Transverse colon (tissue), 4 donors: Measurements from ENCODE around the gene RASSF4. TPM values are rescaled to one million over a fixed set of nuclear protein-coding genes. Genes with fewer than 3 reads are reported as not detected.

ENCODE experiments used
- DNase-seq: peaks from one replicate; pipeline ENCODE4 v3.0.0-alpha.2; 2019
- H3K27ac ChIP-seq, 4 donors: fragments of 200-600 bp; sonication (generic); 2 replicates each; pipeline ENCODE4 v1.5.1; 2016 to 2018; ENCODE audit warnings: inconsistent platforms in 4 of 4
- H3K27me3 ChIP-seq: fragments of 200-600 bp; sonication (generic); 2 replicates; pipeline ENCODE4 v1.5.1; 2017; ENCODE audit warnings: inconsistent platforms
- H3K36me3 ChIP-seq, 4 donors: fragments of 200-600 bp; sonication (generic); 2 replicates each; pipeline ENCODE4 v1.5.1; 2017 to 2019; ENCODE audit warnings: inconsistent platforms in 4 of 4
- H3K4me1 ChIP-seq, 4 donors: fragments of 200-600 bp; sonication (generic); 2 replicates each; pipeline ENCODE4 v1.5.1; 2017 to 2020; ENCODE audit warnings: inconsistent platforms in 4 of 4
- H3K4me3 ChIP-seq, 4 donors: fragments of 200-600 bp; sonication (generic); 1 replicate in 1 of 4; 2 replicates in 3 of 4; pipeline versions ENCODE4 v1.5.1 to v1.6.1; 2017 to 2019; ENCODE audit warnings: inconsistent platforms in 4 of 4
- H3K9me3 ChIP-seq, 2 donors: fragments of 200-600 bp; sonication (generic); 2 replicates each; pipeline ENCODE4 v1.5.1; 2017 to 2019; ENCODE audit warnings: inconsistent platforms in 2 of 2
- CTCF ChIP-seq, 5 experiments: fragments of 200-600 bp in 3 of 5; fragments of 450-650 bp in 2 of 5; sonication (generic) in 3 of 5; IDR thresholded peaks; 1 replicate in 2 of 5; 2 replicates in 3 of 5; pipeline ENCODE4 v1.5.1; 2016 to 2017; ENCODE audit warnings: antibody characterized with exemption in 5 of 5, inconsistent platforms in 3 of 5, mild to moderate bottlenecking in 2 of 5, moderate library complexity in 1 of 5
- EP300 ChIP-seq: sonication (generic); formaldehyde crosslinking; IDR thresholded peaks from one replicate; pipeline ENCODE4 v1.6.1; 2017; ENCODE audit warnings: antibody characterized with exemption, low read depth
- POLR2A ChIP-seq: fragments of 450-650 bp; IDR thresholded peaks from one replicate; pipeline ENCODE4 v1.6.1; 2016; ENCODE audit warnings: antibody characterized with exemption, mild to moderate bottlenecking, moderate library complexity
- POLR2AphosphoS5 ChIP-seq, 3 donors: sonication (generic); formaldehyde crosslinking; IDR thresholded peaks; one replicate each; pipeline ENCODE4 v1.6.1; 2016; ENCODE audit warnings: antibody characterized with exemption in 3 of 3
- WGBS, 2 donors: methylation state at CpG; one replicate each; pipeline ENCODE4 v1.1.5; 2018; ENCODE audit warnings: low coverage in 1 of 2; 5-methylcytosine and 5-hydroxymethylcytosine counted together
- in situ Hi-C, 4 donors: fragments of 200-750 bp; cut with MboI; loops; one replicate each; pipeline versions ENCODE4 v1.15.0 to v1.15.1; 2017; ENCODE audit warnings: low sequenced_read_pairs in 3 of 4, low pct_ligation_motif_present in 1 of 4, low pct_unique_long_range_greater_than_20kb in 1 of 4
- intact Hi-C: fragments of 100-400 bp; cut with DNase I; formaldehyde crosslinking; loops from one replicate; pipeline ENCODE4 v1.15.1; 2023; ENCODE audit warnings: low total_unique reads
- total RNA-seq, 4 donors: library from RNA; depleted of rRNA; stranded (reverse); fragments of >200 nt; gene quantifications; one replicate each; pipeline ENCODE4 v1.1.0, GENCODE V29; 2016

The RASSF4 gene
- total RNA-seq, 4 donors from 2014 or later: 26.8 to 37.8 (median 27.5) TPM

GRCh38 chr10:44977287-44978212 lies 17.9 kb downstream of the RASSF4 start:
- peak overlapping the region; percentile 87 to 95 (median 87) for H3K27ac ChIP-seq
- intact Hi-C loops (no loop called here), in situ Hi-C loops (no loop called here)
- TF ChIP-seq POLR2AphosphoS5 (IDR thresholded peaks at IDR 0.05): peak in 2 of 3 donors; percentile 3 to 4
- no peak for TF ChIP-seq POLR2A
- peak; percentile 20 for DNase-seq
- peaks cover 35 to 77% (median 69%) of the 10 kb centered on the region in 4 donors for H3K4me1 ChIP-seq
- no peaks in the 10 kb centered on the region for H3K36me3 ChIP-seq
- H3K27me3 ChIP-seq: no peaks in the 10 kb centered on the region
- H3K4me3 ChIP-seq: peak overlapping the region; percentile 30 to 59 (median 50)
- H3K9me3 ChIP-seq: no peaks in the 10 kb centered on the region
- 64% methylated on average over 8 of the region's 25 CpGs; no CpG with 5 or more reads in 1 of the 2 donors for WGBS, 2 donors

GRCh38 chr10:44978213-44978569 lies 18.6 kb downstream of the RASSF4 start:
- DNase-seq: peak; percentile 7
- WGBS, 2 donors: 41% methylated on average over 4 of the region's 4 CpGs; no CpG with 5 or more reads in 1 of the 2 donors
- in situ Hi-C loops: no loop called here
- no peak for TF ChIP-seq POLR2A
- TF ChIP-seq POLR2AphosphoS5 (IDR thresholded peaks at IDR 0.05): no peak
- TF ChIP-seq CTCF (IDR thresholded peaks at IDR 0.05): no peak
- no peak for TF ChIP-seq EP300
- Histone ChIP-seq H3K4me3 (peak overlapping the region; percentile 30 to 59 (median 50)), H3K27ac (peak overlapping the region; percentile 87 to 95 (median 87)), H3K4me1 (peaks cover 35 to 80% (median 69%) of the 10 kb centered on the region in 4 donors), H3K36me3 (no peaks in the 10 kb centered on the region), H3K9me3 (no peaks in the 10 kb centered on the region), H3K27me3 (no peaks in the 10 kb centered on the region)
- intact Hi-C loops: no loop called here

- Histone ChIP-seq H3K27me3 (no peaks in the 10 kb centered on the region), H3K4me3 (peak within 1 kb of the TSS; percentile 30 to 59 (median 50)), H3K4me1 (peaks cover 35 to 80% (median 65%) of the 10 kb centered on the region in 4 donors), H3K36me3 (no peaks in the 10 kb centered on the region), H3K9me3 (no peaks in the 10 kb centered on the region), H3K27ac (peak within 1 kb of the TSS; percentile 87 to 95 (median 87))
- peak; percentile 99 for TF ChIP-seq POLR2A
- TF ChIP-seq CTCF (IDR thresholded peaks at IDR 0.05): peak in 3 of 5 experiments; percentile 20 to 59 (median 43)
- peak; percentile 85 for TF ChIP-seq EP300
- TF ChIP-seq POLR2AphosphoS5 (IDR thresholded peaks at IDR 0.05): peak; percentile 99 to 100 (median 100)
- in situ Hi-C loops: no loop called here
- peak; percentile 94 for DNase-seq
- WGBS, 2 donors: 23% methylated on average over 12 of the region's 12 CpGs; no CpG with 5 or more reads in 1 of the 2 donors
- intact Hi-C loops: no loop called here
Measured at GRCh38 chr10:44978570-44979280, 19.1 kb downstream of the RASSF4 start, which contains the start of gene DEPP1. Gene DEPP1, minus strand, starts transcription at chr10:44978809. Its CDS starts 779 bp downstream, at chr10:44978030.

- peak overlapping the region; percentile 87 to 95 (median 87) for H3K27ac ChIP-seq
- in situ Hi-C loops: no loop called here
- DNase-seq: no peak
- WGBS, 2 donors: 82% methylated on average over 13 of the region's 13 CpGs; no CpG with 5 or more reads in 1 of the 2 donors
- no peaks in the 10 kb centered on the region for H3K9me3 ChIP-seq
- intact Hi-C loops: no loop called here
- H3K36me3 ChIP-seq: no peaks in the 10 kb centered on the region
- peaks cover 35 to 72% (median 57%) of the 10 kb centered on the region in 4 donors for H3K4me1 ChIP-seq
- no peak overlapping the region for H3K4me3 ChIP-seq
- TF ChIP-seq CTCF (IDR thresholded peaks at IDR 0.05): no peak
- TF ChIP-seq POLR2AphosphoS5 (IDR thresholded peaks at IDR 0.05): no peak
- no peak for TF ChIP-seq EP300
- no peak for TF ChIP-seq POLR2A
- no peaks in the 10 kb centered on the region for H3K27me3 ChIP-seq
Measured at GRCh38 chr10:44979281-44980191, 19.9 kb downstream of the RASSF4 start.
